H1 (cell line): Measurements from ENCODE around the gene MTFP1. TPM values are rescaled to one million over a fixed set of nuclear protein-coding genes. Genes with fewer than 3 reads are reported as not detected.

ENCODE experiments used
- CTCF ChIA-PET: fragments of 300-600 bp; sonication (Branson Sonifier 250); formaldehyde crosslinking; loops from one replicate; lab custom pipeline; 2021; ENCODE audit not compliant: partially characterized antibody; lab: Charles Lee
- POLR2A ChIA-PET: fragments of 300-600 bp; sonication (Branson Sonifier 250); formaldehyde crosslinking; loops from one replicate; lab custom pipeline; 2021; ENCODE audit warnings: inconsistent platforms; ENCODE audit not compliant: partially characterized antibody; lab: Charles Lee
- DNase-seq, 2 experiments: peaks; one replicate each; pipeline versions ENCODE4 v3.0.0 to v3.0.0-alpha.2; 2010 to 2022; ENCODE audit warnings: low spot score in 2 of 2, low read depth in 1 of 2, mixed read lengths in 1 of 2
- FAIRE-seq: peaks from 2 replicates; lab custom pipeline; 2011; peaks lifted over from hg19 to GRCh38; lab: Jason Lieb, UNC
- H2AFZ ChIP-seq: 2 replicates; pipeline ENCODE4 v1.8.1; 2012; ENCODE audit warnings: low read length, inconsistent platforms
- H2AK5ac ChIP-seq: 2 replicates; pipeline ENCODE4 v1.6.1; 2013; ENCODE audit warnings: low read depth, low read length
- H2BK120ac ChIP-seq: replicated peaks from 2 replicates; pipeline ENCODE3; 2013; ENCODE audit warnings: low read depth, low read length, inconsistent platforms
- H2BK12ac ChIP-seq: 2 replicates; pipeline ENCODE4 v1.6.1; 2013; ENCODE audit warnings: low read depth, low read length
- H2BK15ac ChIP-seq: 2 replicates; pipeline ENCODE4 v1.6.1; 2013; ENCODE audit warnings: low read length
- H2BK20ac ChIP-seq: 2 replicates; pipeline ENCODE4 v1.6.1; 2013; ENCODE audit warnings: low read length
- H2BK5ac ChIP-seq: 2 replicates; pipeline ENCODE4 v1.6.1; 2013; ENCODE audit warnings: low read depth, low read length
- H3K14ac ChIP-seq: 2 replicates; pipeline ENCODE4 v1.6.1; 2013; ENCODE audit warnings: inconsistent platforms; ENCODE audit not compliant: insufficient read length
- H3K18ac ChIP-seq: 2 replicates; pipeline ENCODE4 v1.6.1; 2013; ENCODE audit warnings: low read length; ENCODE audit errors: extremely low read depth
- H3K23ac ChIP-seq: 2 replicates; pipeline ENCODE4 v1.6.1; 2013; ENCODE audit warnings: inconsistent platforms; ENCODE audit not compliant: insufficient read length
- H3K23me2 ChIP-seq: 2 replicates; pipeline ENCODE4 v1.6.1; 2013; ENCODE audit warnings: low read depth, low read length
- H3K27ac ChIP-seq: 2 replicates; pipeline ENCODE4 v1.6.1; 2011; ENCODE audit warnings: low read depth, low read length, inconsistent platforms
- H3K27me3 ChIP-seq, 4 experiments: replicated peaks in 1 of 4; 1 replicate in 1 of 4; 2 replicates in 3 of 4; pipeline versions ENCODE4 v1.6.1 to v1.8.1; 2011 to 2013; ENCODE audit warnings: low read length in 3 of 4, mild to moderate bottlenecking in 3 of 4, inconsistent platforms in 2 of 4, mixed read lengths in 2 of 4, moderate library complexity in 1 of 4; ENCODE audit not compliant: control insufficient read depth in 3 of 4, insufficient read depth in 3 of 4; ENCODE audit errors: extremely low read depth in 1 of 4
- H3K36me3 ChIP-seq, 4 experiments: 2 replicates each; pipeline versions ENCODE4 v1.6.1 to v1.8.1; 2011 to 2013; ENCODE audit warnings: mild to moderate bottlenecking in 4 of 4, low read length in 3 of 4, moderate library complexity in 2 of 4, control low read depth in 1 of 4, inconsistent platforms in 1 of 4; ENCODE audit not compliant: insufficient read depth in 4 of 4, control insufficient read depth in 2 of 4
- H3K4ac ChIP-seq: replicated peaks from 2 replicates; pipeline ENCODE3; 2013; ENCODE audit warnings: low read length, low read depth, mixed read lengths, inconsistent platforms; ENCODE audit not compliant: insufficient read length
- H3K4me1 ChIP-seq, 4 experiments: replicated peaks in 1 of 4; 1 replicate in 1 of 4; 2 replicates in 3 of 4; pipeline versions ENCODE4 v1.6.1 to v1.8.1; 2011 to 2013; ENCODE audit warnings: low read length in 3 of 4, inconsistent platforms in 2 of 4, mixed read lengths in 1 of 4; ENCODE audit not compliant: insufficient read depth in 4 of 4, control insufficient read depth in 3 of 4
- H3K4me2 ChIP-seq, 2 experiments: 2 replicates each; pipeline versions ENCODE4 v1.6.1 to v1.8.1; 2011 to 2013; ENCODE audit warnings: low read depth in 2 of 2, low read length in 2 of 2, control low read depth in 1 of 2, inconsistent platforms in 1 of 2, mild to moderate bottlenecking in 1 of 2; ENCODE audit not compliant: insufficient read depth in 1 of 2
- H3K4me3 ChIP-seq, 4 experiments: fragments of 200-600, 300-600 bp in 1 of 4; sonication (generic), shearing (Covaris generic), sonication (Bioruptor Twin) in 1 of 4; 2 replicates each; pipeline versions ENCODE4 v1.5.1 to v1.8.1; 2011 to 2016; ENCODE audit warnings: low read length in 4 of 4, low read depth in 3 of 4, control low read depth in 2 of 4, inconsistent platforms in 2 of 4, mild to moderate bottlenecking in 2 of 4, mixed read lengths in 1 of 4, moderate library complexity in 1 of 4; ENCODE audit not compliant: insufficient read depth in 2 of 4; ENCODE audit errors: extremely low read depth in 1 of 4
- H3K56ac ChIP-seq: replicated peaks from 2 replicates; pipeline ENCODE3; 2013; ENCODE audit warnings: low read depth, mild to moderate bottlenecking, mixed read lengths, low read length, inconsistent platforms; ENCODE audit not compliant: insufficient read length
- H3K79me1 ChIP-seq: 2 replicates; pipeline ENCODE4 v1.6.1; 2013; ENCODE audit warnings: low read depth, low read length, control low read depth
- H3K79me2 ChIP-seq, 2 experiments: 2 replicates each; pipeline versions ENCODE4 v1.6.1 to v1.8.1; 2012 to 2013; ENCODE audit warnings: low read length in 2 of 2, mild to moderate bottlenecking in 2 of 2, inconsistent platforms in 1 of 2; ENCODE audit not compliant: insufficient read depth in 2 of 2, control insufficient read depth in 1 of 2
- H3K9ac ChIP-seq, 4 experiments: replicated peaks in 1 of 4; 1 replicate in 1 of 4; 2 replicates in 3 of 4; pipeline versions ENCODE4 v1.6.1 to v1.8.1; 2011 to 2013; ENCODE audit warnings: low read depth in 3 of 4, low read length in 3 of 4, control low read depth in 2 of 4, mild to moderate bottlenecking in 2 of 4, moderate library complexity in 2 of 4, inconsistent platforms in 1 of 4; ENCODE audit errors: extremely low read depth in 1 of 4
- H3K9me3 ChIP-seq, 2 experiments: 2 replicates each; pipeline versions ENCODE4 v1.6.1 to v1.8.1; 2012 to 2013; ENCODE audit warnings: mild to moderate bottlenecking in 2 of 2, moderate library complexity in 2 of 2, control low read depth in 1 of 2, inconsistent platforms in 1 of 2, low read depth in 1 of 2, low read length in 1 of 2, mixed read lengths in 1 of 2; ENCODE audit not compliant: insufficient read depth in 2 of 2
- H4K20me1 ChIP-seq, 2 experiments: replicated peaks in 1 of 2; 2 replicates each; pipeline versions ENCODE3 to v1.8.1; 2011 to 2013; ENCODE audit warnings: inconsistent platforms in 2 of 2, low read length in 2 of 2, mild to moderate bottlenecking in 1 of 2; ENCODE audit not compliant: insufficient read depth in 2 of 2, control insufficient read depth in 1 of 2
- H4K5ac ChIP-seq: 2 replicates; pipeline ENCODE4 v1.6.1; 2013; ENCODE audit warnings: low read length, low read depth, mixed read lengths, inconsistent platforms; ENCODE audit not compliant: insufficient read length
- H4K8ac ChIP-seq: 2 replicates; pipeline ENCODE4 v1.8.0; 2013; ENCODE audit warnings: mild to moderate bottlenecking, moderate library complexity, low read length, inconsistent platforms; ENCODE audit not compliant: insufficient read depth; ENCODE audit errors: extremely low read depth
- H4K91ac ChIP-seq: replicated peaks from 2 replicates; pipeline ENCODE3; 2013; ENCODE audit warnings: low read length, mixed read lengths, inconsistent platforms; ENCODE audit not compliant: insufficient read length
- GABPA ChIP-seq: IDR thresholded peaks from 2 replicates; pipeline ENCODE4 v1.6.1; 2011; ENCODE audit warnings: mild to moderate bottlenecking, low read length, moderate library complexity, borderline replicate concordance; ENCODE audit not compliant: insufficient read depth
- GTF2F1 ChIP-seq: IDR thresholded peaks from 2 replicates; pipeline ENCODE4 v1.6.1; 2012; ENCODE audit warnings: low read depth, low read length, improper control_type of control experiment, borderline replicate concordance
- HDAC2 ChIP-seq, 2 experiments: fragments of 300-600 bp in 1 of 2; sonication (generic) in 1 of 2; IDR thresholded peaks; 2 replicates each; pipeline ENCODE4 v1.6.1; 2011 to 2012; ENCODE audit warnings: low read depth in 2 of 2, low read length in 2 of 2, mild to moderate bottlenecking in 2 of 2, moderate library complexity in 2 of 2, borderline replicate concordance in 1 of 2, inconsistent platforms in 1 of 2
- JUND ChIP-seq: IDR thresholded peaks from 2 replicates; pipeline ENCODE4 v1.6.1; 2011; ENCODE audit warnings: mild to moderate bottlenecking, improper control_type of control experiment, low read length
- KDM1A ChIP-seq: fragments of 200-600, 300-600 bp; sonication (generic); IDR thresholded peaks from 2 replicates; pipeline ENCODE4 v1.7.1; 2016; ENCODE audit warnings: mild to moderate bottlenecking, low read length, borderline replicate concordance
- NRF1 ChIP-seq: IDR thresholded peaks from 2 replicates; pipeline ENCODE4 v1.6.1; 2011; ENCODE audit warnings: mild to moderate bottlenecking, low read depth, low read length, improper control_type of control experiment
- POLR2AphosphoS5 ChIP-seq: IDR thresholded peaks from 2 replicates; pipeline ENCODE4 v1.6.1; 2011; ENCODE audit warnings: low read depth, low read length
- RAD21 ChIP-seq, 2 experiments: IDR thresholded peaks in 1 of 2; conservative IDR thresholded peaks in 1 of 2; 2 replicates each; pipeline ENCODE4 v1.6.1; 2011; ENCODE audit warnings: low read depth in 2 of 2, low read length in 2 of 2, improper control_type of control experiment in 1 of 2, inconsistent platforms in 1 of 2, mild to moderate bottlenecking in 1 of 2, moderate library complexity in 1 of 2
- SIX5 ChIP-seq: IDR thresholded peaks from 2 replicates; pipeline ENCODE4 v1.6.1; 2011; ENCODE audit warnings: mild to moderate bottlenecking, low read depth, low read length
- SP2 ChIP-seq: IDR thresholded peaks from 2 replicates; pipeline ENCODE4 v1.6.1; 2012; ENCODE audit warnings: mild to moderate bottlenecking, low read length, inconsistent platforms
- SP4 ChIP-seq: IDR thresholded peaks from 2 replicates; pipeline ENCODE4 v1.6.1; 2012; ENCODE audit warnings: low read length, inconsistent platforms
- WGBS, 2 experiments: shearing (Covaris generic) in 1 of 2; methylation state at CpG; one replicate each; pipeline versions ENCODE4 v1.1.6 to v1.1.7; 2013 to 2015; ENCODE audit warnings: low lambda C conversion rate in 2 of 2, mixed read lengths in 2 of 2, inconsistent platforms in 1 of 2, low coverage in 1 of 2, missing lambda C conversion rate in 1 of 2; ENCODE audit not compliant: insufficient replicate concordance in 2 of 2, insufficient coverage in 1 of 2, insufficient read length in 1 of 2; ENCODE audit errors: extremely low coverage in 1 of 2, missing lambda C conversion rate in 1 of 2; 5-methylcytosine and 5-hydroxymethylcytosine counted together
- polyA plus RNA-seq, 7 experiments: library from polyadenylated mRNA; depleted of rRNA in 3 of 7; stranded (reverse) in 5 of 7; unstranded in 2 of 7; fragments of >200 nt in 5 of 7; fragments of 200-250 nt in 2 of 7; gene quantifications; 1 replicate in 5 of 7; 2 replicates in 1 of 7; 4 replicates in 1 of 7; pipeline versions ENCODE4 v1.2.1 to v1.2.3, GENCODE V29; 2011 to 2013; ENCODE audit warnings: missing spikeins in 2 of 7, mixed read lengths in 2 of 7
- total RNA-seq: library from RNA; stranded (reverse); fragmentation: NEBNext Ultra II Directional; extraction: Animal tissue kit (Norgen Biotek cat#: 25700); gene quantifications from 2 replicates; pipeline ENCODE4 v1.2.1, GENCODE V29; 2021

MTFP1 gene
- total and polyA plus RNA-seq, 2 of the 8 experiments (the other 6 are each of a cell fraction or from before 2014, with no cell fraction given), result 59.8 to 98.8 TPM

DNA sequence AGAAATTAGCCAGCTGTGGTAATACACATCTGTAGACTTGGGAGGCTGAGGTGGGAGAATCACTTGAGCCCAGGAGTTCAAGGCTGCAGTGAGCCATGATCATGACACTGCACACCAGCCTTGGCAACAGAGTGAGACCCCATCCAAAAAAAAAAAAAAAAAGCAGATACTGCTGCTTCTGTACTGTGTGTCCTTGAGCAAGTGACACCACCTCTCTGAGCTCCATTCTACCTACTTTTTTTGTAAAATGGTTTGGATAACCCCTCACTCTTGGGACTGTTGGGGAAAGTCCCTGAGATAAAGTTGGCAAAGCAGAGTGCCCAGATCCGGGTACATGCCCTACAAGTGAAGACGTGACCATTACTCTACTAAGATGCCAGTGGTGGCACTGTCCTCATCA is 43.6 kb downstream of the MTFP1 start:
- Histone ChIP-seq H4K5ac (no peak overlapping the region), H3K9me3 (no peaks in the 10 kb centered on the region), H3K4me3 (no peak overlapping the region), H4K91ac (no peak overlapping the region), H3K23ac (no peak overlapping the region), H3K9ac (no peak overlapping the region), H3K27me3 (peaks cover 0 to 2% (median 0%) of the 10 kb centered on the region in 4 experiments; a peak in 3 of 7 replicates), H3K4me1 (no peaks in the 10 kb centered on the region; a peak in 1 of 7 replicates), H2BK5ac (no peak overlapping the region), H3K36me3 (no peaks in the 10 kb centered on the region), H3K27ac (no peak overlapping the region), H3K79me2 (no peaks in the 10 kb centered on the region), H3K79me1 (no peaks in the 10 kb centered on the region), H3K14ac (no peak overlapping the region), H3K56ac (no peak overlapping the region), H2BK15ac (no peak overlapping the region), H4K20me1 (no peaks in the 10 kb centered on the region), H2BK20ac (no peak overlapping the region), H2BK12ac (no peak overlapping the region), H4K8ac (no peak overlapping the region), H3K23me2 (peaks cover 3% of the 10 kb centered on the region; the same call in 1 of the 2 replicates), H3K18ac (no peak overlapping the region), H2BK120ac (no peak overlapping the region), H3K4ac (no peak overlapping the region), H2AK5ac (no peak overlapping the region), H2AFZ (no peak overlapping the region), H3K4me2 (no peak overlapping the region)
- TF ChIP-seq SP2 (no peak), POLR2AphosphoS5 (no peak), NRF1 (no peak), SP4 (no peak), HDAC2 (IDR thresholded peaks at IDR 0.05; ENCODE audit: borderline replicate concordance in 1 of 2, low read depth in 2 of 2, low read length in 2 of 2) (no peak), JUND (no peak), SIX5 (no peak), RAD21 (IDR thresholded peaks at IDR 0.05 in 1 of 2, conservative IDR thresholded peaks at IDR 0.05 in 1 of 2; ENCODE audit: low read depth in 2 of 2, low read length in 2 of 2) (no peak), KDM1A (no peak), GABPA (no peak), GTF2F1 (no peak)
- ChIA-PET CTCF (interaction anchor here (1.0 to 2.8 kb wide), 3 partner anchors 17 to 71 kb away, joined by 3 to 12 read pairs (median 6); no protein-coding TSS in a partner anchor), POLR2A (interaction anchor here (1.1 kb wide), 1 partner anchor 57 kb away, joined by 4 read pairs; no protein-coding TSS in a partner anchor)
- DNase-seq, result no peak
- no peak for FAIRE-seq
- WGBS, 2 experiments, result 69% methylated on average over 2 of the region's 2 CpGs; no CpG with 5 or more reads in 1 of the 2 experiments
